IPS-NIHi11 (cell line): Measurements from ENCODE around the gene PRRG1.
"Not testable (repeated sequence)": the region's sequence is repeated elsewhere in the genome, so short reads cannot be mapped to it uniquely, and the experiment has no call there.

Experiments used
- DNase-seq: peaks from one replicate; pipeline ENCODE4 v3.0.0; 2012; ENCODE audit warnings: mixed read lengths, low spot score

PRRG1 gene

GRCh38 chrX:37378830-37379229, 29.7 kb downstream of the PRRG1 start:
- no peak for DNase-seq

GRCh38 chrX:37380256-37380655, 31.1 kb downstream of the PRRG1 start:
- DNase-seq = no peak

- DNase-seq = no peak
These were observed 31.8 kb downstream of the PRRG1 start for GRCh38 chrX:37380924-37381323.

GRCh38 chrX:37383313-37383712, 34.1 kb downstream of the PRRG1 start:
- no peak for DNase-seq

- DNase-seq = no peak
These were observed 39.2 kb downstream of the PRRG1 start for GRCh38 chrX:37388413-37388812.

GRCh38 chrX:37405956-37406355, 56.8 kb downstream of the PRRG1 start:
- no peak for DNase-seq

- no peak for DNase-seq
These were observed 58.6 kb downstream of the PRRG1 start for GRCh38 chrX:37407736-37408135.

GRCh38 chrX:37409278-37409677, 60.1 kb downstream of the PRRG1 start:
- no peak for DNase-seq

- DNase-seq = no peak
These were observed 71.0 kb downstream of the PRRG1 start for GRCh38 chrX:37420185-37420584.

GRCh38 chrX:37420756-37421155, 71.6 kb downstream of the PRRG1 start:
- no peak for DNase-seq

- DNase-seq = no peak
These were observed 74.9 kb downstream of the PRRG1 start for GRCh38 chrX:37424000-37424429.

GRCh38 chrX:37425370-37425769, 76.2 kb downstream of the PRRG1 start:
- no peak for DNase-seq

GRCh38 chrX:37428962-37429361, 79.8 kb downstream of the PRRG1 start:
- not testable (repeated sequence) for DNase-seq

- no peak for DNase-seq
These were observed 85.2 kb downstream of the PRRG1 start for GRCh38 chrX:37434362-37434761.

GRCh38 chrX:37437160-37437559, 88.0 kb downstream of the PRRG1 start:
- no peak for DNase-seq

GRCh38 chrX:37441377-37441776, 92.2 kb downstream of the PRRG1 start:
- no peak for DNase-seq

- no peak for DNase-seq
These were observed 96.0 kb downstream of the PRRG1 start for GRCh38 chrX:37445182-37445581.

GRCh38 chrX:37453821-37454220, 104.7 kb downstream of the PRRG1 start:
- no peak for DNase-seq

- DNase-seq = peak; percentile 29
These were observed 105.5 kb downstream of the PRRG1 start for GRCh38 chrX:37454537-37455285.

GRCh38 chrX:37455381-37455780, 106.2 kb downstream of the PRRG1 start:
- DNase-seq = no peak

GRCh38 chrX:37460285-37460684, 111.1 kb downstream of the PRRG1 start:
- not testable (repeated sequence) for DNase-seq

GRCh38 chrX:37462346-37462745, 113.2 kb downstream of the PRRG1 start:
- no peak for DNase-seq

GRCh38 chrX:37468124-37468739, 119.1 kb downstream of the PRRG1 start:
- DNase-seq = no peak

GRCh38 chrX:37470711-37471110, 121.5 kb downstream of the PRRG1 start:
- no peak for DNase-seq
